Measurements from ENCODE around the gene APLN.

DNA sequence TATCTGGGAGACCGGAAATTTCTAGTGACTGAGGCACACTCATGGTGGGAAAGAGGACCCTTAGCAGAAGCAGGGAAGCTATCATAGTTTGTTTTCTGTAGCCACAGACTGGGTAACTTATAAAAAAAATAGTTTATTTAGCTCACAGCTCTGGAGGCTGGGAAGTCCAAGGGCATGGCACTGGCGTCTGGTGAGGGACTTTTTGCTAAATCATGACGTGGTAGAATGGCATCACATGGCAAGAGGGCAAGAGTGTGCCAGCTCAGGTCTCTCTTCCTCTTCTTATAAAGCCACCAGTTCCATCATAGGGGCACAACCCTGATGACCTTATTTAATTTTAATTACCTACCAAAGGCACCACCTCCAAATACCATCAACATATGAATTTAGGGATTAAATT lies 13.3 kb downstream of the APLN start:
- TF ChIP-seq, protein P1, sequence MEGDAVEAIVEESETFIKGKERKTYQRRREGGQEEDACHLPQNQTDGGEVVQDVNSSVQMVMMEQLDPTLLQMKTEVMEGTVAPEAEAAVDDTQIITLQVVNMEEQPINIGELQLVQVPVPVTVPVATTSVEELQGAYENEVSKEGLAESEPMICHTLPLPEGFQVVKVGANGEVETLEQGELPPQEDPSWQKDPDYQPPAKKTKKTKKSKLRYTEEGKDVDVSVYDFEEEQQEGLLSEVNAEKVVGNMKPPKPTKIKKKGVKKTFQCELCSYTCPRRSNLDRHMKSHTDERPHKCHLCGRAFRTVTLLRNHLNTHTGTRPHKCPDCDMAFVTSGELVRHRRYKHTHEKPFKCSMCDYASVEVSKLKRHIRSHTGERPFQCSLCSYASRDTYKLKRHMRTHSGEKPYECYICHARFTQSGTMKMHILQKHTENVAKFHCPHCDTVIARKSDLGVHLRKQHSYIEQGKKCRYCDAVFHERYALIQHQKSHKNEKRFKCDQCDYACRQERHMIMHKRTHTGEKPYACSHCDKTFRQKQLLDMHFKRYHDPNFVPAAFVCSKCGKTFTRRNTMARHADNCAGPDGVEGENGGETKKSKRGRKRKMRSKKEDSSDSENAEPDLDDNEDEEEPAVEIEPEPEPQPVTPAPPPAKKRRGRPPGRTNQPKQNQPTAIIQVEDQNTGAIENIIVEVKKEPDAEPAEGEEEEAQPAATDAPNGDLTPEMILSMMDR (IDR thresholded peaks at IDR 0.05) = no peak
- no peak for TF ChIP-seq POLR2A (IDR thresholded peaks at IDR 0.05)
